ENCODE results near the gene ZNF155.
"Not testable (repeated sequence)": the region's sequence is repeated elsewhere in the genome, so short reads cannot be mapped to it uniquely, and the experiment has no call there.

Gene ZNF155

GRCh38 chr19:43983912-43984686 lies at the start of gene ZNF155:
TSS of gene ZNF155 (plus strand) at chr19:43984188. CDS start at chr19:43988544, 4,356 bp downstream.
- peak; percentile 89 for DNase-seq

DNA sequence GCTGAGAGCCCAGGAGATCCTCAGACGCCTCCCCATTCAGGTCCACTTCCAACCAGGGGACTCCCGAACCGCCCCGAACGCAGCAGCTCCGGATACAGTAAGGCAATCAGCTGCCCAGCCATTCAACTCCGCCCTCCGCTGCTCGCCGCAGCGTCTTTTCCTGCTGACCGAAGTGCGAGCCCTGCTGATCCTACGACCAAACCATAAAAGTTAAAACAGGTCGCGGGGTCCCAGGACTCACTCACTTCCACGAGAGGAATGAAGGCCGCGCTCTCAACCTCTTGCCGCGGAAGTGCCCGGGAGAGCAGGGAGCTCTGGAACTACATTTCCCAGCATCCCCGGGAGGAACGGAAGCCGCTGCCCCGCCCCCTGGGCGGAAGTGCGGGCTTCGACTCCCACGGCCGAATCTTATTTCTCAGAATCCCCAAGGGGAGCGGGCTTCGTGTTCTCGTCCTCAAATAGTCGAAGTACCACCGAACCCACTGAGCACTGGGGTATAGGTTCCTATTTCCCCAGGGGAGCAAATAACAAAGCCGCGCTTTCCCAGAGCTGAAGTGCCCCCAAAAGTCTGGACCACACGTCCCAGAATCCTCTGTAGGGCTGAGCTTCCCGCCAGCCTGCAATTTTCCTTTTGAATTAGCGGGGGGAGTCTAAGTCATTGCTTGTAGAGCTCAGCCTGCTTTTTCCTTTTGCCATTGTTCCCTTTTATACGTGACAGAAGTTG lies 48.8 kb upstream of the ZNF155 start, which contains the start of gene ZNF45:
ZNF45 (minus strand) TSS at position 298 of the 724 bp plus-strand sequence. CDS start 13,097 bp downstream, outside the sequence.
- peak; percentile 83 for DNase-seq

GRCh38 chr19:43936188-43936587 lies 47.8 kb upstream of the ZNF155 start:
- no peak for DNase-seq

DNA sequence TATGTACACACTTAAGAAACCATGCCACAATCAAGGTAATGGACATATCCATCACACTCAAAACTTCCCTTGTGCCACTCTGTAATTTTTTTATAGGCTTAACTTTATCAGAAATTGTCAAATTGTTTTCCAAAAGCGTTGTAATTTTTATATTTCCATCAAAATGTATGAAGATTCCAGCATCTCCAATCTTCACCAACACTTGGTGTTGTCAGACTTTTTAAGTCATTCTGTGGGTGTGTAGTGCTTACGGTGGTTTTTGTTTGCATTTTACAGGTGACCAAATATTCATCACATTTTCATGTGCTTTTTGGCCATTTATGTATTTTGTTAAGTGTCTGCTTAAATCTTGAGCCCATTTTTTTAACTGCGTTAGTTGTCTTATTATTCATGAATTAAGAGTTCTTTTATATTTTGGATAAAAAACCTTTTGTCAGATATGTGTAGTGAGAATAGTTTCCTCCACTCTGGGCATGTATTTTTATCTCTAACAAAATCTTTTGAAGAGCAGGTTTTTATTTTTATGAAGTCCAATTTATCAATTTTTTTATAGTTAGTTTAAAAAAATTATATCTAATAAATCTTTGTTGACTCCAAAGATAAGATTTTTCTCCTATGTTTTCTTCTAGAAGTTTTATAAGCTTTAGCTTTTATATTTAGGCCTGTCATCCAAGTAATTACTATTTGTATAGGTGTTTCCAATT lies 44.3 kb upstream of the ZNF155 start:
- no peak for DNase-seq

DNA sequence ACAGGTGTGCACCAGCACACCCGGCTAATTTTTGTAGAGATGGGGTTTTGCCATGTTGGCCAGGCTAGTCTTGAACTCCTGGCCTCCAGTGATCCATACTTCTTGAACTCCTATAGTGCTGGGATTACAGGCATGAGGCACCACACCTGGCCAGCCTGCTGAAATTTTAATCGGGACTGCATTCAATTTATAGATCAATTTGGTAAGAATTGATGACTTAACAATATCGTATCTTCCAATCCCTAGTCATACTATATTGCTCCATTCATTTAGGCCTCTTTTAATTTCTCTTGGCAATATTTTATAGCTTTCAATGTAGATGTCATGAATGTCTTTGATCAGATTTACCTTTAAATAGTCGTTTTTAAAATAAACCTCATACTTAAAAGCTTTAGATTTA lies 43.3 kb upstream of the ZNF155 start:
- DNase-seq, result no peak

DNA sequence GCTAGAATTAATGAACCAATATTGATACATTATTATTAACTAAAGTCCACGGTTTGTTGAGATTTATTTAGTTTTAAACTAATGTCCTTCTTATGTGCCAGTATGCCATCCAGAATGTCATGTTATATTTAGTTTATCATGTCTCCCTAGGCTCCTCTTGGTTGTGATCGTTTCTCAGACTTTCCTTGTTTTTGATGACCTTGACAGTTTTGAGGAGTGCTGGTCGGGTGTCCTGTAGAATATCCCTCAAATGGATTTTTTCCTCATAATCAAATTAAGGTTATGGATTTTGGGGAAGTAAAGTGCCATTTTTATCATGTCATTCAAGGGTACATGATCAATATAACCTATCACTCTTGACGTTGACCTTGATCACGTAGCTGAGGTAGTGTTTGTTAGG lies 42.8 kb upstream of the ZNF155 start:
- no peak for DNase-seq

- DNase-seq, result not testable (repeated sequence)
Observed at GRCh38 chr19:43947412-43947811, 36.6 kb upstream of the ZNF155 start.

DNA sequence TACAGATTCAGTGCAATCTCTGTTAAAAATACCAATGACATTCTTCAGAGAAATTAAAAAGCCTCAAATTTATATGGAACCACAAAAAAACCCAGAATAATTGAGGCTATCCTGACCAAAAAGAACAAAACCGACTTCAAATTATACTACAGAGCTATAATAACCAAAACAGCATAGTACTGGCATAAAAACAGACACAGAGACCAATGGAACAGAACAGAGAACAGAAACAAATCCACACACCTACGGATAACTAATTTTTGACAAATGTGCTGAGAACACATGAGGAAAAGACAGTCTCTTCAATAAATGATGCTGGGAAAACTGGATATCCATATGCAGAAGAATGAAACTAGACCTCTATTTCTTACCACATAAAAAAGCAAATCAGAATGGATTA lies 34.2 kb upstream of the ZNF155 start:
- DNase-seq, result not testable (repeated sequence)

DNA sequence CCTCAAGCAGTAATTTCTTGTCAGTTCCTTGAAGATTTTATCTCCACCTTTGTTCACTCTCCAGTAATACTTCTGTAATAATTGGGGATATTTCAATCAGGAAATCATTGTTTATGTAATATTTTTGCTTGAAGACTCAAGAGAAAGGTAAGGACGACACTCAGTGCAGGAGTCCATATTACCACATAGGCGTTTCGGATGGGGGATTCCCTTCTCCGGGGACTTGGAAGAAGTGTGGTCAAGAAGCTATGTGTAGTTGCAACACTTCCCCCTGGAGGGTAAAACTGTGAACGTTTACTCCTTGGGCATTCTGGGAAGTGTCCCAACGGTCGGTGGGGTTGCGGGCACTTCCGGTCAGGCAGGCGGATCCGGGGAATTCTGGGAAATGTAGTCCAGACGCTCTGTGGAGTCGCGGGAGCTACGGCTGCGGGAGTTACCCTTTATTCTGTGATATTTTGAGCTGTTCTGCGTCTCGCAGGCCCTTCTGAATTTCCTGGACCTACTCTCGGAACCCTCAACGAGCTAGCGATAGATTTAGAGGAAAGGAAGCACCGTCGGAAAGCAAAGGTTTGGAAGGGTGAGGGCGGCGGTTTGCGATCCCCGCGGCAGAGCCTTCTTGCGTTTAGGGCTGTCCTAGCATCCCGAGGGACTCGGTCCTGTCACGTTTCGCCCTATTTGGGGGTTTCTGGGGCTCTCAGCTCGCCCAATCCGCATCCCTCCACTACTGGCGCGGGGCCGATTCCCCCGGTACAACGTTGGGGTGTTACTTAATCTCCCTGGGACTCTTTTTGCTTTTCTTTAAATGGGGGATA lies 32.9 kb upstream of the ZNF155 start, which contains the start of gene ZNF221:
ZNF221 (plus strand) TSS at position 395 of the 812 bp plus-strand sequence. CDS start 11,499 bp downstream, outside the sequence.
- peak; percentile 80 for DNase-seq

DNA sequence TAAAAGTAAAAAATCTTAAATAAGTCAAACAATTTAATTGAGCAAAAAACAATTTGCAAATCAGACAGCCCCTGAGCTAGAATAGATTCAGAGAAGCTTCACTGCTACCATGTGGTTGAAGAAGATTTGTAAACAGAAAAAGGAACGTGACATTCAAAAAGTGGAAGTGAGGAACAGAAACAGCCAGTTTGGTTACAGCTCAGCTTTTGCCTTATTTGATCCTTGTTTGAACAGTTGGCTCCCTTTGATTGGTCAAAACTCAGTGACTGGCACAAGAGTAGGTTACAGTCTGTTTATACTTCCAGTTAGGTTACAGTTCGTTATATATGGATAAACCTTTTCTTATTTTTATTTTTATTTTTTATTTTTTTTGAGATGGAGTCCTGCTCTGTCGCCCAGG lies 27.2 kb upstream of the ZNF155 start:
- no peak for DNase-seq

DNA sequence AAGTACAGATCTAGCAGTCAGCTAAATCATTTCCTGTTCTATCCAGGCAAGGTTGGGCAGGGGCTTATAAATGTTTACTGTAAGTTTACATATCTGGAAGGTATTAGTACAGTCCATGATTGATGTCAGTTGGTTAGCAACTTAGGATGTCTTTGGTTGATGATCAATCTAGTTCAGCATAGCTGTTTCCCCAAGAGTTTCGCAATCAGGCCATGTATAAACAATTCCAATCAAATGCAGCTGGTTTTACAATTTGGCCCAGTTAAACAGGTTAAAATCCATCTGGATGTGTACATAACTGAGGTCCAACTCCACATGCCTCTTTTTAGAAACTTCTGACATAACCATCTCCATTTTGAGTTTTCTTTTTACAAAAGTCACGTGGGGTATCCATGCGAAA lies 26.1 kb upstream of the ZNF155 start:
- no peak for DNase-seq

GRCh38 chr19:43960411-43960810 lies 23.6 kb upstream of the ZNF155 start:
- no peak for DNase-seq

- DNase-seq, result no peak
Observed at GRCh38 chr19:43966079-43966694, 17.8 kb upstream of the ZNF155 start.

- DNase-seq, result no peak
Observed at GRCh38 chr19:43976732-43977131, 7.3 kb upstream of the ZNF155 start.

DNA sequence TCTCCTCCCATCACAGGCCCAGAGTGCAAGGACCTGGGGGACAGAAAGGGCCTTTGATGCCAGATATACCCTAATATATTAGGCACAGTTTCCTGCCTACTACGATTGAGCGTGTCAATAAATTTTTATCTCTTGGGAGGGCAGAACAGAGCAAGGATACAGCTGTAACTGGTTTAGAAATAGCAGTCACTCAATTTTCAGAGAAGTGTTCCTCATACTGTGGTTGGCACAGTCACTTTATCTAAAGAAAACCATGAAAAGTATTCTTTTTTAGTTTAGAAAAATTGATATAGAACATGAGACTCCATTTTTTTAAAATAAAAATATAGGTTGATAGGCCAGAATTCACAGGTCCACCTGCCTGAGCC lies 460 bp upstream of the ZNF155 start:
- no peak for DNase-seq

DNA sequence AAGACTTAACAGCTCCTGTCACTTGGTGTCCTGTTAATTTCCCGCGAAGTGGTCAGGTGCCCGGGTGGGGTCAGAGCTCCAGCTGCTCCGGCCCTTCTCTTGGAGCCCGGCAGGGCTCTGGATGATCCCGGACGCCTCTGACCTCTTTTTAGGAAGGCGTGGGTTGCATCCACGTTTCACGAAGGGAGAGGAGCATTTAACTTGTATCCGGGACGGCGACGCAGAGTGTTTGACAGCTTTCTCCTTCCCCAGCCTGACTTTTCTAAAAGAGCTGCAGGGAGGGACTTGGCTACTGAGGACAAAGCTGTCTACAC lies 656 bp downstream of the ZNF155 start:
- no peak for DNase-seq

GRCh38 chr19:43997631-43998290 lies 13.8 kb downstream of the ZNF155 start:
- DNase-seq, result no peak

DNA sequence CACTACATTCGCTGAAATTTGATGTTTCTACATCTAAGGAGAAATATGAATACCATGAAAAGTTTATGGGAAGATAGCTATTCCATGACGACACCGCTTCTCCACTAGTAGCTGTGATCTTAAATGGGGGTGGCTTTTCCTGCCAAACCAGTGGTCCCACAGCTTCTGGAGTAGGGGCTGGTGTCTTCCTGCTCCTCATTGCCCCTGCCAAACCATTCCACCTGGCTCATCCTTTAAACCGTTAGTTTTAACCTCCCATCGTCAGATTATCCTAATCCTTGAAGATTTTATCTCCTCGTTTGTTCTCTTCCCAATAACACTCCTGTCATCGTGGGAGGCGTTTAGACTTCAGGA lies 18.2 kb downstream of the ZNF155 start:
- no peak for DNase-seq

DNA sequence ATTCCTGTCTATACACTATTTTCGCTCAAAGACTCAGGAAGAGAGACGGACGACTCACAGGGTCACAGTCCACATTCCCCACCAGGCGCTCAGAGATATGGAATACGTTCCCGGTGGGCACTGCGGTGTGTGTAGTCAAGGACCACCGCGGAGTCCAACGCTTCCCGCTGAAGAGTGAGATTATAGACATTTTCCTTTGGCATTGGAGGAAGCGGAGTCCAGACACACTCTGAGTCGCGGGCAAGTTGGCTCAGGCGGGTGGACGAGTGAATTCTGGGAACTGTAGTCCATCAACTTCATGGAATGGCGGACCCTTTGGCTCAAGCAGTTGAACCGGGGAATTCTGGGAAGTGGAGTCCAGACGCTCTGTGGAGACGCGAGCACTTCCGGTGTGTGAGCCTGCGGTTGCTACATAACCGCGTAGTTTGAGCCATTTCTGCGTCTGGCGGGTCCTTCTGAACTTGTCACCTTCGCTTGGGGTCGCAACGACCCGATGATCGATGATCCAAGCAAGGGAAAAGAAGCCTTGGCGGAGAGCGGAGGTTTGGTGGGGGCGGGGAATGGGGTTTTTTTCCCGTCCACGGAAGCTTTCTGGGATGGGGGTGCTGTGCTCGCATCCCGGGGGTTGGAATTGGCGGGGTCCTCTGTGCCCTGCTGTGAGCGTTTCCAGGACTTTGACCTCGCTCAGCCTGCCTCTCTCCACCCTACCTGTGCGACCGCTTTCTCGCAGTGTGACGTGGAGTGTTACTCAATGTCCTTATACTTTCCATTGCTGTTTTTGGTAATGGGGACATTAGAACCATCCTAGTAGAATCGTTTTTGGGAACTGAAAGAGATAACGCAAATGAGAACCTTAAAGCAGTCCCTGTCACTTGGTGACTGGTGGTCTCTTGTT lies 18.8 kb downstream of the ZNF155 start, which contains the start of gene ZNF230:
ZNF230 (plus strand) TSS at position 392 of the 895 bp plus-strand sequence. CDS start 4,122 bp downstream, outside the sequence.
- peak; percentile 90 for DNase-seq

GRCh38 chr19:44003461-44004009 lies 19.5 kb downstream of the ZNF155 start:
- no peak for DNase-seq
